HG03039 (cell line): ENCODE measurements around the gene RNF223.

ENCODE experiments used
- ATAC-seq: cut with Tn5 transposase; IDR thresholded peaks from one replicate; pipeline ENCODE4 v1.9.1; 2021; ENCODE audit warnings: mild to moderate bottlenecking, moderate library complexity; ENCODE audit not compliant: unreplicated experiment

The RNF223 gene

GRCh38 chr1:1047407-1047806 lies 26.7 kb downstream of the RNF223 start:
- ATAC-seq, result no peak

DNA sequence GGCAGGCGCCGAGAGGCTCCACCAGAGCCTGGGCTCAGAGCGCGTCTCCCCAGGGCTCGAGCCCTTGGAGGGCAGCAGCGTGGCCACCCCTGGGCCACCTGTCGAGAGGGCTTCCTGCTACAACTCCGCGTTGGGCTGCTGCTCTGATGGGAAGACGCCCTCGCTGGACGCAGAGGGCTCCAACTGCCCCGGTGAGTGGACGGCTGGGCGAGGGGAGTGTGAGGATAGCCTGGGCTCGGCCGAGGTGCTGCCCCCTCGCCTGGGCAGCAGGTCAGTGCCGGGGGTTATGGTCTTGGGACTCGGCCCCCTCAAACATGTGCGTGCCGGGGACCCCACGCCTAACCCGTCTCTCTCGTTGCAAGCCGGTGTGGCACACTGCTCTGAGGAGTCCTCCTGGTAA lies 27.3 kb downstream of the RNF223 start:
- ATAC-seq, result no peak

DNA sequence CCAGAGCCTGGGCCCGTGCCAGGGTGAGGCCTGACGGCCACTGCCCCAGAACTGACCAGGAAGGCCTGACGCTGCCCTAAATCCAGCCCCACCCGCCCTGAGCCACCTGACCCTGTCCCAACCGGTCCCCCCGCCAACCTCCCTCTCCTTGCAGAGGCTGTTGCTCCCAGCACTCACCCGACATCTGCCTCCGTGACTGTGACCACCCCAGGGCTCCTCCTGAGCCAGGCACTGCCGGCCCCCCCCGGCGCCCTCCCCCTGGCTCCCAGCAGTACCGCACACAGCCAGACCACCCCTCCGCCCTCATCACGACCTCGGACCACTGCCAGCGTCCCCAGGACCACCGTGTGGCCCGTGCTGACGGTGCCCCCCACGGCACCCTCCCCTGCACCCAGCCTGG lies 27.9 kb downstream of the RNF223 start:
- ATAC-seq, result no peak

GRCh38 chr1:1045129-1045528 lies 29.0 kb downstream of the RNF223 start:
- ATAC-seq, result no peak

DNA sequence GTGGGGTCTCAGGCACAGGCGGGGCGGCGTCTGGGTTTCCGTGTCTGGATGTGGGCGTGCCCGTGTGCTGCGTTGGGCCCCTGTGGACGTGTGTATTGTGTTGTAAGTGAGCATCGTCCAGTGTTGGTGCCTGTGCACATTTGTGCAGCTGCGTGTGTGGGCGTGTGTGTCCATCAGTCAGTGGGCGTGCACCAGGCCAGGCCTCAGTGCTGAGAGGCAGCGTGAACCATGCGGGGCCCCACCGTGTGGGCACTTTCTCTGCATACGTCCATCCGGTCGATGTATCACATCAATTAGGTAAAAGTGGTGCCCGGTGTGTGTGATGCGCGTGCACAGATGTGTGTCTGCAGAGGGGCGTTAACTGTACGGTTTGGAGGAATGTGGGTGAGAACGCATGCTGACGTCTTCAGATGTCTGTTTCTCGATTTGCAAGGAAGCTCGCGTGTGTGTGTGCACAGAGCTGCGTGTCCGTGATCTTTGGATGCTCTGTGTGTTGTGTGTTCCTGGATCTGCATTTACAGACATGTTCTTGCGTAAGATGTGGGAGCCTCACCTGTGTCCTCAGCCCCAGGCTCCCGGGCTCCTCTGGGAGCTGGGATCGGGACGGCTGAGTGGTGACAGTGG lies 29.5 kb downstream of the RNF223 start:
- ATAC-seq, result no peak

DNA sequence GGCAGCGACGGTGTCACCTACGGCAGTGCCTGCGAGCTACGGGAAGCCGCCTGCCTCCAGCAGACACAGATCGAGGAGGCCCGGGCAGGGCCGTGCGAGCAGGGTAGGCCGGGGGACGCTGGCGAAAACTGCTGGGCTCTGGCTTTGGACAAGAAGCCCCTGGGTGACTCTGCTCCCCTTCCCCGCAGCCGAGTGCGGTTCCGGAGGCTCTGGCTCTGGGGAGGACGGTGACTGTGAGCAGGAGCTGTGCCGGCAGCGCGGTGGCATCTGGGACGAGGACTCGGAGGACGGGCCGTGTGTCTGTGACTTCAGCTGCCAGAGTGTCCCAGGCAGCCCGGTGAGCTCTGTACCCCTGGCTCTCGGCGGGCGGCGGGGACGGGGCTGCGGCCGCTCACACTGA lies 30.2 kb downstream of the RNF223 start:
- no peak for ATAC-seq

GRCh38 chr1:1043411-1043810 lies 30.7 kb downstream of the RNF223 start:
- no peak for ATAC-seq

GRCh38 chr1:1042835-1043234 lies 31.3 kb downstream of the RNF223 start:
- no peak for ATAC-seq

DNA sequence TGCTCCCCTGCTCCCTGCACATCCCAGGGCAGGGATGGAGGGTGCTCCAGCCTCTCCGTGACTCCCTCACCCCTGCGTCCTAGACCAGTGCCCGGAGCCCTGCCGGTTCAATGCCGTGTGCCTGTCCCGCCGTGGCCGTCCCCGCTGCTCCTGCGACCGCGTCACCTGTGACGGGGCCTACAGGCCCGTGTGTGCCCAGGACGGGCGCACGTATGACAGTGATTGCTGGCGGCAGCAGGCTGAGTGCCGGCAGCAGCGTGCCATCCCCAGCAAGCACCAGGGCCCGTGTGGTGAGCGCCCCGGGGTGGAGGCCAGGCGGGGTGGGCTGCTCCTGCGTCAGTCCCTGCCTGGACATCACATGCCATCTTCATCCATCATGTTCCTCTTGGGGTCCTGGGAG lies 32.2 kb downstream of the RNF223 start:
- no peak for ATAC-seq

DNA sequence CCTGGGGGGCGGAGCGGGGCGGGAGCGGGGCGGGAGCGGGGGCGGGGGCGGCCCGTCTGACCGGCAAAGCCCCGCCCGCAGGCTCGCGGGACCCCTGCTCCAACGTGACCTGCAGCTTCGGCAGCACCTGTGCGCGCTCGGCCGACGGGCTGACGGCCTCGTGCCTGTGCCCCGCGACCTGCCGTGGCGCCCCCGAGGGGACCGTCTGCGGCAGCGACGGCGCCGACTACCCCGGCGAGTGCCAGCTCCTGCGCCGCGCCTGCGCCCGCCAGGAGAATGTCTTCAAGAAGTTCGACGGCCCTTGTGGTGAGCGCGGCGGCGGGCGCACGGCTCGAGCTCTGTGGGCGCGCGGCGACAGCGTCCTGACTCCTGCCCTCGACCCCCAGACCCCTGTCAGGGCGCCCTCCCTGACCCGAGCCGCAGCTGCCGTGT lies 33.0 kb downstream of the RNF223 start:
- ATAC-seq, result no peak

GRCh38 chr1:1040004-1040991 lies 33.8 kb downstream of the RNF223 start:
- ATAC-seq, result no peak

DNA sequence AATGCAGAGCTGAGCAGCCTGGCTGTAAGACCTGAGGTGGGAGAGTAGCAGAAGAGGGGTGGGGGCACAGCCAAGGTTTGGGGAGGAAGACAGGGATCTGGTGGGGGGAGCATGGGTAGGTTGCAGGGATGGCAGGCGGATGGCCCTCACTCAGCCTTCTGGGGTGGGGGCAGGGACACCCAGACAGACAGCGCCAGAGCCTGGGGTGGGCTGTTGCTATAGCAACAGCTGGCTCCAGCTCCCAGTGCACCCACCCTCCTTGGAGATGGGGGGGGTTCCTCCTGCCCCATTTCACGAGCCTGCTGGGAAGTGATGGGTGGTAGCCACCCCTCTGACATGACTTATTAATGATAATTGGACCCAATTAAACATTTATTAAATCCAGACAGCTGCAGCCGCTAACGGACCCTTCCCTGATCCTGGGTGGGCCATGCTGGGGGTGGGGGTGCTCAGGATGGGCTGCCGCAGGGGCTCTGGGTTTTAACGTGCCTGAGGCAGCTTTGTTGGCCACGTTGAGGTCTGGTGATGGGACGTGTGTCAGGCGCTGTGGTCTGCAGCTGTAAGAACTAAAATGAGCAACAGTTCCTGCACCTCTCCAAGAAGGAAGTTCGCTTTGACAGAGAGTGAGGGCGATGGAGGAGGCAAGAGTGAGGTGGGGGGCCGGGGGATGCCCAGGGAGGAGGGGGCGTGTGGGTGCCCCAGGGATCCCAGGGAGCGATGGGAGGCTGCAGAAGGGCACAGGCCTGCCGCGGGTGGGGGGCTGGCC lies 34.8 kb downstream of the RNF223 start:
- no peak for ATAC-seq

DNA sequence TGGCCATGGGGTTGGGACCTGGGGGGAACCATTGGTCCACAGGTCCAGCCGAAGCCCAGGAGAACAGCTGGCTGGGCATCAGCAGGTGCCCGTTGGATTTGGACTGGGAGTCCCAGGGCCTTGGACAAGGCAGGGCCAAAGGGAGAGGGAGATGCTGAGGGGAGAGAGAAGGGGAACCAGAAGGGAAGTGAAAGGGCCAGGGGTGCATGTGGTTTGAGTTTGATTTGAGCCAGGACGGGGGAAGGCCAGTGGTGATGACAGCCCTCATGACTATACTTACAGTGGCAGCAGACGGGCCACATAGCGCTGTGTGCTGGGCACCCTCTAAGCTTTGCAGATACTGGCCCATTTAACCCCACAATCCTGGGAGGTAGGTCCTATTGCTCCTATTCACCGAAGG lies 35.4 kb downstream of the RNF223 start:
- no peak for ATAC-seq

GRCh38 chr1:1037366-1038327 lies 36.5 kb downstream of the RNF223 start:
- no peak for ATAC-seq

DNA sequence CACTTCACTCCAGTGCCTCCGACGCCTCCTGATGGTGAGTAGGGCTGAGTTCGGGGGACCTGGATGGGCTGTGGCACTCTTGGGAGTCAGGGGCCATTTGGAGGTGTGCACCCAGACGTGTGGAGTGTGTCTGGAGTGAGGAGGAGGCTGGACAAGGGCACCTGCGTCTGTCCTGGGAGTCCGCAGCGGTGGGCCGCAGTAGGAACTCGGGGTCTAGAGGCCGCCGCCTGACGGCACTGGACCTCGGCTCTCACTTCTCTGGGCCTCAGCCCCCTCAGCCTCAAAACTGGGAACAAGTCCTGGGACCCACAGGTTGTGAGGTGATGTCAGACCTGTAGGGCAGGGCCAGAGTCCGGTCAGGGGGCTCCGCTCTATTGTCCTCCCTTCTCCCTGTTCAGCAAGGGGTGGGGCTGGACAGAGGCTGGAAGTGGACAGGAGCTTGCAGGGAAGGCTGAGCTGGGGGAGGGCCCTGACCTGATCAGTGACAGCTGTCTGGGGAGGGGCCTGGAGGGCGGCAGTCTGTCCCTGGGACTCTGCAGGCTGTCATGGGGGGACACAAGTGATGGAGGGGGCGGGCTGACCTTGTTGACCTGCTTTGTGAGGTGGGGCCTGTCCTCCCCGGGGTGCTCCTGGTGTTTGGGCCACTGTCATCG lies 38.7 kb downstream of the RNF223 start:
- ATAC-seq, result no peak

GRCh38 chr1:1034439-1034781 lies 39.7 kb downstream of the RNF223 start:
- ATAC-seq, result no peak

DNA sequence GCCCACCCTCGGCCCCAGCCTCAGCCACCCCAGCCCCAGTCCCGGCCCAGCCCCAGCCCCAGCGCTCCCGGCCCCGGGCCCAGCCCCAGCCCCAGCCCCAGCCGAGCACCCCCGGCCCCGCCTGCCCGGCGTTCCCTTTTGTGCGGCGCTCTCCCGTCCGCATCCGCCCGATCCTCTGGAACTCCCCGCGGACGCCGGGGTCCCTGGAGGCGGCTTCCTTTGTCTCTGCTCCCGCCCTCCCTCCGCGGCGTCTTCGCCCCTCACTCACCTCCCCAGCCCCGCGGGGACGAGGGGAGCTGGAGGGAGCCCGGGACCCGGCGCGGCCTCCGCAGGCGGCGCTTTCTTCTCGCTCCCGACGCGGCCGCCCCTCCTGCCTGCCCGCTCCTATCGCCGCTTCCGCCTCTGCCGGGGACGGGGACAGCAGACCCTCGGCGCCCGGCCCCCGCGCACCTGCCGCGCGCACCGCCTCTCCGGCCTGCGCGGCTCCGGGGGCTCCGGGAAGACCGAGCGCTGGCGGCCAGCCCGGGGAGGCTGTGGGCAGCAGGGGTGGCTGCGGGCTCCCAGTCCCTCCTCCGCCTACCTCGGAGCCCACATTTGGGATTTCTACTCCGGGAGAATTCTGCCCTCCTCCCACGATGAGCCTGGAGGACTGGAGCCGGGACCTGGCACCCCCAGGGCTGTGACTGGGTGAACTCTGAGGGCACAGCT lies 40.2 kb downstream of the RNF223 start:
- no peak for ATAC-seq

GRCh38 chr1:1033009-1033587 lies 41.0 kb downstream of the RNF223 start:
- ATAC-seq, result peak; percentile 68

- ATAC-seq, result no peak
These were observed 41.7 kb downstream of the RNF223 start for GRCh38 chr1:1032424-1032823.
